ENCODE data around the gene TMEM92. TPM values are rescaled to one million over a fixed set of nuclear protein-coding genes. Genes with fewer than 3 reads are reported as not detected.
A peak's percentile ranks its signal among the peaks of the same experiment; 100 is the strongest.
"Not testable (repeated sequence)": the region's sequence is repeated elsewhere in the genome, so short reads cannot be mapped to it uniquely, and the experiment has no call there.

Gene TMEM92
- total RNA-seq, 1 experiment from 2014 or later: 14.8 TPM

GRCh38 chr17:50270435-50271362, 3.6 kb upstream of the TMEM92 start:
- H3K9me3 ChIP-seq: no peaks in the 10 kb centered on the region
- H3K4me3 Mint-ChIP-seq (ENCODE audit: unreplicated experiment): no peak overlapping the region
- peaks cover 29% of the 10 kb centered on the region for H3K4me1 ChIP-seq
- H3K9me3 Mint-ChIP-seq (ENCODE audit: unreplicated experiment): no peaks in the 10 kb centered on the region
- intact Hi-C loops (cut with micrococcal nuclease; ENCODE audit: unreplicated experiment): no loop called here
- H3K4me1 Mint-ChIP-seq (ENCODE audit: low read depth, unreplicated experiment): peaks cover 17% of the 10 kb centered on the region
- H3K27me3 Mint-ChIP-seq (ENCODE audit: insufficient read depth, unreplicated experiment): no peaks in the 10 kb centered on the region
- BruUV-seq (replicated peaks): no TSS peak
- no peak overlapping the region for H3K4me3 ChIP-seq (ENCODE audit: low read depth, low read length)
- no peak overlapping the region for H3K27ac Mint-ChIP-seq (ENCODE audit: unreplicated experiment)
- H3K36me3 Mint-ChIP-seq (ENCODE audit: insufficient read depth, unreplicated experiment): peaks cover 5% of the 10 kb centered on the region
- ChIA-PET POLR2A (no interaction called here), CTCF (interaction anchor here (0.6 to 9.2 kb wide), 6 partner anchors 58 to 101 kb away, joined by 3 to 245 read pairs (median 4); partner anchors contain the start of gene COL1A1)
- H3K27me3 ChIP-seq (replicated peaks; ENCODE audit: control insufficient read depth, insufficient read depth, low read length): no peaks in the 10 kb centered on the region
- peak in 1 of 2 experiments; percentile 46 for DNase-seq
- no peaks in the 10 kb centered on the region for H3K36me3 ChIP-seq (ENCODE audit: control insufficient read depth, insufficient read depth, low read length)
- TF ChIP-seq CTCF (IDR thresholded peaks at IDR 0.05; ENCODE audit: insufficient read depth in 1 of 2, low read depth in 1 of 2, low read length in 1 of 2, severe bottlenecking in 1 of 2, unreplicated experiment in 1 of 2): no peak

GRCh38 chr17:50271363-50271750, 2.9 kb upstream of the TMEM92 start:
- H3K4me3 Mint-ChIP-seq (ENCODE audit: unreplicated experiment); H3K4me3 ChIP-seq (ENCODE audit: low read depth, low read length); H3K36me3 ChIP-seq (ENCODE audit: control insufficient read depth, insufficient read depth, low read length); POLR2A ChIA-PET; H3K9me3 Mint-ChIP-seq (ENCODE audit: unreplicated experiment); DNase-seq; BruUV-seq (replicated peaks); H3K9me3 ChIP-seq; intact Hi-C loops (cut with micrococcal nuclease; ENCODE audit: unreplicated experiment); H3K27ac Mint-ChIP-seq (ENCODE audit: unreplicated experiment); H3K27me3 ChIP-seq (replicated peaks; ENCODE audit: control insufficient read depth, insufficient read depth, low read length); H3K36me3 Mint-ChIP-seq (ENCODE audit: insufficient read depth, unreplicated experiment); H3K27me3 Mint-ChIP-seq (ENCODE audit: insufficient read depth, unreplicated experiment): not testable (repeated sequence)
- peaks cover 17% of the 10 kb centered on the region for H3K4me1 Mint-ChIP-seq (ENCODE audit: low read depth, unreplicated experiment)
- CTCF ChIA-PET: interaction anchor here (0.6 to 9.2 kb wide), 8 partner anchors 14 to 126 kb away, joined by 3 to 245 read pairs (median 3); partner anchors contain the start of gene COL1A1
- H3K4me1 ChIP-seq: peaks cover 34% of the 10 kb centered on the region

- Mint-ChIP-seq H3K4me3 (ENCODE audit: unreplicated experiment) (peak overlapping the region; percentile 69), H3K36me3 (ENCODE audit: insufficient read depth, unreplicated experiment) (peaks cover 5% of the 10 kb centered on the region), H3K27ac (ENCODE audit: unreplicated experiment) (peak overlapping the region; percentile 3), H3K4me1 (ENCODE audit: low read depth, unreplicated experiment) (peaks cover 25% of the 10 kb centered on the region), H3K9me3 (ENCODE audit: unreplicated experiment) (no peaks in the 10 kb centered on the region), H3K27me3 (ENCODE audit: insufficient read depth, unreplicated experiment) (no peaks in the 10 kb centered on the region)
- Histone ChIP-seq H3K4me1 (peaks cover 43% of the 10 kb centered on the region), H3K4me3 (ENCODE audit: low read depth, low read length) (no peak overlapping the region), H3K36me3 (ENCODE audit: control insufficient read depth, insufficient read depth, low read length) (no peaks in the 10 kb centered on the region), H3K9me3 (no peaks in the 10 kb centered on the region), H3K27me3 (replicated peaks; ENCODE audit: control insufficient read depth, insufficient read depth, low read length) (no peaks in the 10 kb centered on the region)
- intact Hi-C loops (cut with micrococcal nuclease; ENCODE audit: unreplicated experiment): no loop called here
- no TSS peak for BruUV-seq (replicated peaks)
- CTCF ChIA-PET: interaction anchor here (0.6 to 9.2 kb wide), 9 partner anchors 13 to 126 kb away, joined by 3 to 245 read pairs (median 3); partner anchors contain the start of gene COL1A1
- POLR2A ChIA-PET: no interaction called here
- no peak for TF ChIP-seq CTCF (IDR thresholded peaks at IDR 0.05; ENCODE audit: insufficient read depth in 1 of 2, low read depth in 1 of 2, low read length in 1 of 2, severe bottlenecking in 1 of 2, unreplicated experiment in 1 of 2)
- no peak for DNase-seq
Measured at GRCh38 chr17:50272246-50272645, 2.0 kb upstream of the TMEM92 start.

Data from Caco-2 (cell line).